Lower leg skin (tissue), 4 donors: Measurements from ENCODE around the gene FCN3. TPM values are rescaled to one million over a fixed set of nuclear protein-coding genes. Genes with fewer than 3 reads are reported as not detected.

ENCODE experiments used
- DNase-seq, 2 donors: peaks; one replicate each; pipeline ENCODE4 v3.0.0-alpha.2; 2019; ENCODE audit warnings: low spot score in 2 of 2
- H3K4me3 ChIP-seq: fragments of 200-600 bp; sonication (generic); 2 replicates; pipeline ENCODE4 v1.5.1; 2017; ENCODE audit warnings: mild to moderate bottlenecking, low read depth; ENCODE audit not compliant: poor library complexity, severe bottlenecking
- POLR2A ChIP-seq, 2 donors: fragments of 450-650 bp; IDR thresholded peaks; one replicate each; pipeline ENCODE4 v1.6.1; 2016 to 2017; ENCODE audit warnings: antibody characterized with exemption in 2 of 2, mild to moderate bottlenecking in 1 of 2, moderate library complexity in 1 of 2
- WGBS, 2 donors: methylation state at CpG; one replicate each; pipeline ENCODE4 v1.1.5; 2018; 5-methylcytosine and 5-hydroxymethylcytosine counted together
- intact Hi-C: fragments of 100-400 bp; cut with DNase I; formaldehyde crosslinking; loops from one replicate; pipeline ENCODE4 v1.15.0; 2023; ENCODE audit warnings: low total_unique reads
- total RNA-seq, 4 donors: library from RNA; depleted of rRNA; stranded (reverse); fragments of >200 nt; gene quantifications; one replicate each; pipeline ENCODE4 v1.1.0, GENCODE V29; 2016
- TF ChIP-seq, protein P1 (sequence below), 3 donors: fragments of 450-650 bp; IDR thresholded peaks; one replicate each; pipeline ENCODE4 v1.5.1; 2016; ENCODE audit warnings: antibody characterized with exemption in 3 of 3, mild to moderate bottlenecking in 3 of 3, moderate library complexity in 2 of 3

Gene FCN3
- total RNA-seq, 4 donors from 2014 or later = 1.0 to 6.5 (median 1.7) TPM; not detected in 1

DNA sequence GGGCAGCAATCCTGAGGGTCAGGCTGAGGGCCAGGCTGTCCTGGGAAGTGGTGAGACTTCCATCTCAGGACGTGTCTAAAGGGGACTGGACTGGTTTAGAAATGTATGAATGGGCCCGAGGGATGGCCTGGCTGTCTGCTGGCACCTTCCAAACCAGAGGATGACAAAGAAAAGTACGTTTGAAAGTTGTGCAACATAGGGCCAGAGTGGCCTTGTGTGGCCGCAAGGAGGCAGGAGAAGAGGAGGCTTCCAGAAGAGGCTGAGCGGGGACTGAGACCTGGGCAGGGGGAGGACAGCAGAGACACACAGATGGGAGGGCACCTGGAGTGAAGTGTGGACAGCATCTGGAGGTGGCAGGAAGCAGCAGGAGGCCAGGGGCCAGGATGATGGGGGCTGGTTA, 35.4 kb downstream of the FCN3 start:
- WGBS, 2 donors = 59 to 61% methylated on average over 5 of the region's 5 CpGs
- no peak for DNase-seq
- intact Hi-C loops = loop anchor here (10.0 kb wide), 1 partner anchor 46 kb away; the partner anchor contains the start of gene CD164L2
- no peak for TF ChIP-seq POLR2A (IDR thresholded peaks at IDR 0.05)
- H3K4me3 ChIP-seq = no peak overlapping the region

DNA sequence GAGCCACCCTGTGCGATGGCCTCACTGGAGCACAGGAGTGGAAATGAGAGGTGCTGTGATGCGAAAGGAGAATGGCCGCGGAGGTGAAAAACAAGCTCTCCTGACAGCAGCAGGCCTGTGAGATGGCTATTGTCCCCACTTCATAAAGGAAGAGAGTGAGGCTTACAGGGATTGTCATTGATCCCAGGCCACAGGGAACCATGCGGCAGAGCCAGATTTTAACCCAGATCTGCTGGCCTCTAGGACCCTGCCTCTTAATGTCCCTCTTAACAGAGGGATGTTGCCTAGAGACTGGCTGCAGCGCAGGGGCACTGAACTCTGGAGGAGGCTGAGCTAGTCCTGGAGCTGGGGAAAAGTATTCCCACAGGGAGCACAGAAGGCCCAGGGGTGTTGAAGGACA, 35.9 kb downstream of the FCN3 start:
- TF ChIP-seq, protein P1, sequence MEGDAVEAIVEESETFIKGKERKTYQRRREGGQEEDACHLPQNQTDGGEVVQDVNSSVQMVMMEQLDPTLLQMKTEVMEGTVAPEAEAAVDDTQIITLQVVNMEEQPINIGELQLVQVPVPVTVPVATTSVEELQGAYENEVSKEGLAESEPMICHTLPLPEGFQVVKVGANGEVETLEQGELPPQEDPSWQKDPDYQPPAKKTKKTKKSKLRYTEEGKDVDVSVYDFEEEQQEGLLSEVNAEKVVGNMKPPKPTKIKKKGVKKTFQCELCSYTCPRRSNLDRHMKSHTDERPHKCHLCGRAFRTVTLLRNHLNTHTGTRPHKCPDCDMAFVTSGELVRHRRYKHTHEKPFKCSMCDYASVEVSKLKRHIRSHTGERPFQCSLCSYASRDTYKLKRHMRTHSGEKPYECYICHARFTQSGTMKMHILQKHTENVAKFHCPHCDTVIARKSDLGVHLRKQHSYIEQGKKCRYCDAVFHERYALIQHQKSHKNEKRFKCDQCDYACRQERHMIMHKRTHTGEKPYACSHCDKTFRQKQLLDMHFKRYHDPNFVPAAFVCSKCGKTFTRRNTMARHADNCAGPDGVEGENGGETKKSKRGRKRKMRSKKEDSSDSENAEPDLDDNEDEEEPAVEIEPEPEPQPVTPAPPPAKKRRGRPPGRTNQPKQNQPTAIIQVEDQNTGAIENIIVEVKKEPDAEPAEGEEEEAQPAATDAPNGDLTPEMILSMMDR (IDR thresholded peaks at IDR 0.05) = no peak
- TF ChIP-seq POLR2A (IDR thresholded peaks at IDR 0.05) = no peak
- intact Hi-C loops = loop anchor here (10.0 kb wide), 1 partner anchor 46 kb away; the partner anchor contains the start of gene CD164L2
- no peak overlapping the region for H3K4me3 ChIP-seq
- WGBS, 2 donors = 90 to 96% methylated on average over 6 of the region's 6 CpGs
- DNase-seq = no peak

- no peak overlapping the region for H3K4me3 ChIP-seq
- intact Hi-C loops = loop anchor here (10.0 kb wide), 1 partner anchor 48 kb away; the partner anchor contains the start of gene CD164L2
- DNase-seq = no peak
- 94 to 96% methylated on average over 5 of the region's 5 CpGs for WGBS, 2 donors
- TF ChIP-seq, protein P1 (IDR thresholded peaks at IDR 0.05) = no peak
- no peak for TF ChIP-seq POLR2A (IDR thresholded peaks at IDR 0.05)
Observed at GRCh38 chr1:27336756-27337155, 37.9 kb downstream of the FCN3 start.

- WGBS, 2 donors = 93 to 94% methylated on average over 16 to 17 of the region's 17 CpGs
- DNase-seq = no peak
- TF ChIP-seq POLR2A (IDR thresholded peaks at IDR 0.05) = no peak
- TF ChIP-seq, protein P1 (IDR thresholded peaks at IDR 0.05) = no peak
- H3K4me3 ChIP-seq = no peak overlapping the region
- intact Hi-C loops = loop anchor here (10.0 kb wide), 1 partner anchor 49 kb away; the partner anchor contains the start of gene CD164L2
Observed at GRCh38 chr1:27335506-27336422, 38.9 kb downstream of the FCN3 start.

DNA sequence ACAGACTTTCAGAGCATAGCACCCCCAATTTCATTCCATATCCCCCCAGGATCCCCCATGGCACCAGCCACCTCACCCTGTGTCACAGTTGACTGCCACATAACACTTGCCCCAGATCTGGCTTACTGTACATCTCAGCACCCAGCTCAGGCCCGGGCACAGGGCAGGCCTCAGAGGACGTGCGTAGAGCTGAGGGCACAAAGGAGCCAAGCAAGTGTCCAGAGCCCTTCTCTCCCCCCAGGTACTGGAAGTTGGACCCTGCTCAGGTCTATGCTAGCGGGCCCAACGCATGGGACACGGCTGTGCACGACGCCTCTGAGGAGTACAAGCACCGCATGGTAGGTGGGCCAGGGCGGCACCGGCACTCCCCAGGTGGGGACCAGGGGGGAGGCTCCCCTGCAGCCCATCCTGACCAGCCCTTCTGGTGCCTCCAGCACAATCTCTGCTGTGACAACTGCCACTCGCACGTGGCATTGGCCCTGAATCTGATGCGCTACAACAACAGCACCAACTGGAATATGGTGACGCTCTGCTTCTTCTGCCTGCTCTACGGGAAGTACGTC, 40.8 kb downstream of the FCN3 start:
- DNase-seq = no peak
- TF ChIP-seq, protein P1 (IDR thresholded peaks at IDR 0.05) = no peak
- TF ChIP-seq POLR2A (IDR thresholded peaks at IDR 0.05) = no peak
- no peak overlapping the region for H3K4me3 ChIP-seq
- intact Hi-C loops = loop anchor here (10.0 kb wide), 1 partner anchor 51 kb away; the partner anchor contains the start of gene CD164L2
- WGBS, 2 donors = 91 to 92% methylated on average over 11 to 15 of the region's 17 CpGs
